ENCODE data around the gene NUP50.

The NUP50 gene

GRCh38 chr22:45163451-45164269 is at the start of gene NUP50:
TSS of gene NUP50 (plus strand) at chr22:45163925. CDS start at chr22:45168178, 4,253 bp downstream.
- DNase-seq, result peak; percentile 96

- DNase-seq, result no peak
Measured at GRCh38 chr22:45120440-45120839, 43.3 kb upstream of the NUP50 start.

GRCh38 chr22:45120931-45121330 is 42.8 kb upstream of the NUP50 start:
- DNase-seq, result no peak

GRCh38 chr22:45124176-45124847 is 39.4 kb upstream of the NUP50 start:
- no peak for DNase-seq

GRCh38 chr22:45125188-45125587 is 38.5 kb upstream of the NUP50 start:
- DNase-seq, result no peak

GRCh38 chr22:45127866-45128265 is 35.9 kb upstream of the NUP50 start:
- DNase-seq, result no peak

- peak; percentile 29 for DNase-seq
Measured at GRCh38 chr22:45129703-45130524, 33.8 kb upstream of the NUP50 start.

- DNase-seq, result no peak
Measured at GRCh38 chr22:45130891-45131290, 32.8 kb upstream of the NUP50 start.

GRCh38 chr22:45131749-45132148 is 32.0 kb upstream of the NUP50 start:
- no peak for DNase-seq

GRCh38 chr22:45134313-45134712 is 29.4 kb upstream of the NUP50 start:
- DNase-seq, result no peak

- no peak for DNase-seq
Measured at GRCh38 chr22:45136594-45136993, 27.1 kb upstream of the NUP50 start.

GRCh38 chr22:45139693-45140092 is 24.0 kb upstream of the NUP50 start:
- DNase-seq, result no peak

GRCh38 chr22:45142376-45142775 is 21.3 kb upstream of the NUP50 start:
- no peak for DNase-seq

GRCh38 chr22:45144916-45145315 is 18.8 kb upstream of the NUP50 start:
- no peak for DNase-seq

- no peak for DNase-seq
Measured at GRCh38 chr22:45149671-45150070, 14.1 kb upstream of the NUP50 start.

GRCh38 chr22:45150139-45150538 is 13.6 kb upstream of the NUP50 start:
- DNase-seq, result no peak

GRCh38 chr22:45151503-45151902 is 12.2 kb upstream of the NUP50 start:
- DNase-seq, result no peak

GRCh38 chr22:45154383-45154782 is 9.3 kb upstream of the NUP50 start:
- DNase-seq, result no peak

- no peak for DNase-seq
Measured at GRCh38 chr22:45155050-45155840, 8.5 kb upstream of the NUP50 start.

GRCh38 chr22:45157907-45158306 is 5.8 kb upstream of the NUP50 start:
- DNase-seq, result no peak

GRCh38 chr22:45159652-45160462 is 3.9 kb upstream of the NUP50 start:
- no peak for DNase-seq

GRCh38 chr22:45162531-45162930 is 1.2 kb upstream of the NUP50 start:
- DNase-seq, result no peak

Measured in CD4-positive, alpha-beta T cell treated with Interleukin-17A for 1 hour (primary cell).